RWPE1 (cell line): ENCODE measurements around the gene RNF145.

Experiments used
- CTCF ChIA-PET: fragments of 350-600 bp; sonication (Branson Sonifier 250); formaldehyde crosslinking; extraction: SDS; loops from one replicate; lab custom pipeline; 2021; lab: Yijun Ruan, JAX
- POLR2A ChIA-PET: fragments of 400-600 bp; formaldehyde crosslinking; extraction: SDS; loops from one replicate; lab custom pipeline; 2020; ENCODE audit warnings: antibody characterized with exemption; ENCODE audit not compliant: low non-redundant PET; lab: Yijun Ruan, JAX
- DNase-seq: peaks from one replicate; pipeline ENCODE4 v3.0.0; 2012; ENCODE audit warnings: low spot score
- H3K27ac ChIP-seq: fragments of 450-650 bp; 2 replicates; pipeline ENCODE4 v1.5.1; 2017
- CTCF ChIP-seq: fragments of 450-650 bp; conservative IDR thresholded peaks from 2 replicates; pipeline ENCODE4 v1.5.1; 2017; ENCODE audit warnings: low read depth, mild to moderate bottlenecking

Gene RNF145

GRCh38 chr5:159212657-159213462, 3.5 kb upstream of the RNF145 start:
- POLR2A ChIA-PET = no interaction called here
- no peak for DNase-seq
- no peak for TF ChIP-seq CTCF
- H3K27ac ChIP-seq = no peak overlapping the region
- CTCF ChIA-PET = no interaction called here

GRCh38 chr5:159211729-159212174, 2.4 kb upstream of the RNF145 start:
- no peak for TF ChIP-seq CTCF
- CTCF ChIA-PET = no interaction called here
- DNase-seq = no peak

GRCh38 chr5:159210846-159211245, 1.5 kb upstream of the RNF145 start:
- no peak for DNase-seq
- no peak overlapping the region for H3K27ac ChIP-seq
- no peak for TF ChIP-seq CTCF
- ChIA-PET CTCF (no interaction called here), POLR2A (no interaction called here)

More at GRCh38 chr5:159211729-159212174, 2.4 kb upstream of the RNF145 start:
- POLR2A ChIA-PET = no interaction called here
- H3K27ac ChIP-seq = no peak overlapping the region

DNA sequence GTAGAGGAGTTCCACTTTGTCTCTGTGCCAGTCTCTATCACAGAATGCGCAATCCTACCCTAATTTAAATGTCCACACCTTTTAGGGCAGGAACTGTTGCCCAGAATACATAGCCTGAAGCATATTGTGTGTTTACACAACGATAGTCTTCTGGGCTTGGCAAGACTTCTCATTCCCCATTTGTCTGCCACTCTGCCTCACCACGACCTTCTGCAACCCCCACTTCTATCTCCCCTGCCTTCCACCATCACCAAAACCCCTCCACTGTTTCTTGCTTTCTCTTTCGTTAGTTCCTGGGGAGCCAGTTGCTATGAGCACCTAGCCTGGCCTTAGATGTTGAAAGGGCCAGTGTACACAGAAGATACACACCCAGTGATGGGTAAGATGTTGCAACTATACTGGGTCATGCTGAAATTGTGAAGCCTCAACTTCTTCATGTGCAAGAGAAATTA, 883 bp upstream of the RNF145 start:
- TF ChIP-seq CTCF = no peak
- DNase-seq = peak; percentile 54
- ChIA-PET POLR2A (no interaction called here), CTCF (no interaction called here)
- peak overlapping the region; percentile 95 for H3K27ac ChIP-seq

- peak overlapping the region; percentile 95 for H3K27ac ChIP-seq
- POLR2A ChIA-PET = interaction anchor here (1.0 to 1.4 kb wide), 2 partner anchors 14 to 18 kb away, joined by 4 to 6 read pairs; no protein-coding TSS in a partner anchor
- CTCF ChIA-PET = interaction anchor here (0.5 to 0.7 kb wide), 2 partner anchors 31 to 474 kb away, joined by 3 to 4 read pairs; no protein-coding TSS in a partner anchor
- peak; percentile 55 for DNase-seq
- no peak for TF ChIP-seq CTCF
Observed at GRCh38 chr5:159208514-159209437, 577 bp downstream of the RNF145 start.
